ENCODE measurements around the gene TACC3. TPM values are rescaled to one million over a fixed set of nuclear protein-coding genes. Genes with fewer than 3 reads are reported as not detected.

TACC3 gene
- total and polyA plus RNA-seq, 2 of the 8 experiments (the other 6 are each of a cell fraction or from before 2014, with no cell fraction given), result 73.8 to 148 TPM

- no peak overlapping the region for H3K27ac ChIP-seq (ENCODE audit: low read depth, low read length)
Measured at GRCh38 chr4:1740021-1740545, 18.8 kb downstream of the TACC3 start.

More at GRCh38 chr4:1740021-1740545, 18.8 kb downstream of the TACC3 start:
- ChIA-PET POLR2A (ENCODE audit: partially characterized antibody) (interaction anchor here (0.9 to 2.2 kb wide), 6 partner anchors 10 to 38 kb away, joined by 3 to 7 read pairs (median 3); partner anchors contain the start of genes TACC3 and TMEM129), CTCF (ENCODE audit: partially characterized antibody) (interaction anchor here (0.9 to 52.9 kb wide), 6 partner anchors 9 to 160 kb away, joined by 3 to 2507 read pairs (median 14); partner anchors contain the start of gene FGFR3)
- WGBS, 2 experiments (ENCODE audit: extremely low coverage in 1 of 2, insufficient coverage in 1 of 2, insufficient read length in 1 of 2, insufficient replicate concordance in 2 of 2, low coverage in 1 of 2, low lambda C conversion rate in 2 of 2, missing lambda C conversion rate in 1 of 2), result 94% methylated on average over 20 of the region's 22 CpGs; no CpG with 5 or more reads in 1 of the 2 experiments
- Histone ChIP-seq H2BK12ac (ENCODE audit: low read depth, low read length) (no peak overlapping the region), H2BK20ac (ENCODE audit: low read length) (no peak overlapping the region), H3K23ac (ENCODE audit: insufficient read length) (no peak overlapping the region), H2AFZ (ENCODE audit: low read length) (no peak overlapping the region), H3K56ac (replicated peaks; ENCODE audit: insufficient read length, low read depth, low read length) (no peak overlapping the region), H3K4me2 (ENCODE audit: insufficient read depth in 1 of 2, low read depth in 2 of 2, low read length in 2 of 2) (no peak overlapping the region), H3K23me2 (ENCODE audit: low read depth, low read length) (no peaks in the 10 kb centered on the region), H3K14ac (ENCODE audit: insufficient read length) (no peak overlapping the region), H3K9me3 (ENCODE audit: insufficient read depth in 2 of 2, low read depth in 1 of 2, low read length in 1 of 2) (no peaks in the 10 kb centered on the region), H2BK120ac (replicated peaks; ENCODE audit: low read depth, low read length) (no peak overlapping the region), H2BK15ac (ENCODE audit: low read length) (no peak overlapping the region), H2BK5ac (ENCODE audit: low read depth, low read length) (no peak overlapping the region), H4K5ac (ENCODE audit: insufficient read length, low read depth, low read length) (no peak overlapping the region), H3K79me2 (ENCODE audit: control insufficient read depth in 1 of 2, insufficient read depth in 2 of 2, low read length in 2 of 2) (no peaks in the 10 kb centered on the region), H4K91ac (replicated peaks; ENCODE audit: insufficient read length, low read length) (no peak overlapping the region), H3K79me1 (ENCODE audit: low read depth, low read length) (peaks cover 2% of the 10 kb centered on the region; the same call in 1 of the 2 replicates), H3K18ac (ENCODE audit: extremely low read depth, low read length) (no peak overlapping the region), H4K8ac (ENCODE audit: extremely low read depth, insufficient read depth, low read length) (no peak overlapping the region), H3K9ac (replicated peaks in 1 of 4; ENCODE audit: extremely low read depth in 1 of 4, low read depth in 3 of 4, low read length in 3 of 4) (no peak overlapping the region), H3K27me3 (replicated peaks in 1 of 4; ENCODE audit: control insufficient read depth in 3 of 4, extremely low read depth in 1 of 4, insufficient read depth in 3 of 4, low read length in 3 of 4) (no peaks in the 10 kb centered on the region), H4K20me1 (replicated peaks in 1 of 2; ENCODE audit: control insufficient read depth in 1 of 2, insufficient read depth in 2 of 2, low read length in 2 of 2) (peaks cover 5 to 10% of the 10 kb centered on the region in 2 experiments), H3K4ac (replicated peaks; ENCODE audit: insufficient read length, low read depth, low read length) (no peak overlapping the region), H2AK5ac (ENCODE audit: low read depth, low read length) (no peak overlapping the region), H3K4me1 (replicated peaks in 1 of 4; ENCODE audit: control insufficient read depth in 3 of 4, insufficient read depth in 4 of 4, low read length in 3 of 4) (no peaks in the 10 kb centered on the region), H3K4me3 (ENCODE audit: extremely low read depth in 1 of 4, insufficient read depth in 2 of 4, low read depth in 3 of 4, low read length in 4 of 4) (no peak overlapping the region), H3K36me3 (ENCODE audit: control insufficient read depth in 2 of 4, insufficient read depth in 4 of 4, low read length in 3 of 4) (peaks cover 39 to 85% (median 77%) of the 10 kb centered on the region in 4 experiments)
- FAIRE-seq, result no peak
- DNase-seq (ENCODE audit: low read depth in 1 of 2, low spot score in 2 of 2), result no peak
- TF ChIP-seq NRF1 (IDR thresholded peaks at IDR 0.05; ENCODE audit: low read depth, low read length) (no peak), ATF3 (IDR thresholded peaks at IDR 0.05; ENCODE audit: insufficient read depth, low read depth, low read length) (no peak), NANOG (IDR thresholded peaks at IDR 0.05; ENCODE audit: insufficient read depth, low read depth, low read length, poor library complexity, severe bottlenecking) (no peak), USF2 (IDR thresholded peaks at IDR 0.05; ENCODE audit: low read length) (no peak), TCF12 (IDR thresholded peaks at IDR 0.05; ENCODE audit: low read depth, low read length) (no peak)
